ENCODE results near the gene DNLZ. TPM values are rescaled to one million over a fixed set of nuclear protein-coding genes. Genes with fewer than 3 reads are reported as not detected.

DNLZ gene
- total and polyA plus RNA-seq, 2 of the 4 experiments (the other 2 are of a cell fraction), result 2.0 to 11.4 TPM

DNA sequence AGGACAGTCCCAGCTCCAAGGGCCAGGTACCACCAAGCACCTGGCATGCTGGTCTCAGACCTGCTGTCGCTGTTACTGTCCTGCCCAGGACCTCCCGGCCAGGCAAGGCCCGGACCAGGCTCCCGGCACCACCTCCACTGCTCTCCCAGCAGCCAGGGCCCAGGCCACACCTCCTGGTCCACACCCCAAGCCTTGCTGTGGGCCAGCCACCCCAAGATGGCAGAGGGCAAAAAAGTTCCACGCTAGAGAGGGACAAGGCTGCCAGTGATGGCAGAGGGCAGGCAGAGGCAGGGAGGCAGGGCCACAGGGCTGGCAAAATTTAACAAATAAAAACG is 1.1 kb downstream of the DNLZ start:
- Histone ChIP-seq H2BK20ac (ENCODE audit: low read depth, low read length) (peak overlapping the region; percentile 4), H4K8ac (ENCODE audit: low read depth in 2 of 2, low read length in 2 of 2) (peak overlapping the region; percentile 46 to 70; a peak in 2 of 4 replicates), H4K20me1 (ENCODE audit: insufficient read depth, low read length) (no peaks in the 10 kb centered on the region; the same call in 1 of the 2 replicates), H2AK5ac (ENCODE audit: low read depth, low read length) (peak overlapping the region; percentile 90; the same call in 1 of the 2 replicates), H3K4ac (ENCODE audit: low read depth, low read length) (peak overlapping the region; percentile 94), H2BK5ac (ENCODE audit: low read depth, low read length, poor library complexity, severe bottlenecking) (peak overlapping the region; percentile 84), H3K23ac (ENCODE audit: low read depth, low read length) (no peak overlapping the region), H3K4me2 (ENCODE audit: low read depth, low read length) (no peak overlapping the region; the same call in 1 of the 2 replicates), H4K91ac (ENCODE audit: insufficient read depth, low read depth, low read length) (peak overlapping the region; percentile 84), H3K27ac (ENCODE audit: insufficient read depth, low read length) (peak overlapping the region; percentile 28; the same call in 1 of the 2 replicates), H4K5ac (ENCODE audit: low read depth, low read length) (peak overlapping the region; percentile 35; the same call in 1 of the 2 replicates), H3K9me3 (ENCODE audit: control insufficient read depth, insufficient read depth, low read length) (no peaks in the 10 kb centered on the region), H3K36me3 (ENCODE audit: control insufficient read depth, insufficient read depth, low read length) (peaks cover 16% of the 10 kb centered on the region; the same call in 1 of the 2 replicates), H2BK15ac (ENCODE audit: low read depth, low read length) (no peak overlapping the region), H3K79me1 (ENCODE audit: low read depth in 1 of 2, low read length in 2 of 2) (peaks cover 3 to 31% of the 10 kb centered on the region in 2 experiments; a peak in 3 of 4 replicates), H3K14ac (replicated peaks; ENCODE audit: low read depth, low read length) (peak overlapping the region; percentile 20), H2AK9ac (replicated peaks; ENCODE audit: low read depth, low read length, poor library complexity) (peak overlapping the region; percentile 76), H3K9me1 (ENCODE audit: insufficient read depth, low read length) (peaks cover 6% of the 10 kb centered on the region), H3K27me3 (ENCODE audit: control insufficient read depth, insufficient read depth, low read length) (no peaks in the 10 kb centered on the region), H3K4me3 (ENCODE audit: insufficient read depth, low read depth, low read length) (no peak overlapping the region), H2BK120ac (ENCODE audit: low read depth, low read length) (peak overlapping the region; percentile 26; the same call in 1 of the 2 replicates), H3K56ac (ENCODE audit: extremely low read depth, insufficient read depth, low read length) (no peak overlapping the region), H3K9ac (ENCODE audit: low read depth, low read length) (no peak overlapping the region), H3K4me1 (ENCODE audit: control insufficient read depth, insufficient read depth, low read length) (peaks cover 29% of the 10 kb centered on the region), H2AFZ (replicated peaks; ENCODE audit: low read length, poor library complexity) (no peak overlapping the region), H3K18ac (ENCODE audit: low read depth, low read length) (no peak overlapping the region)
- TF ChIP-seq POLR2A (IDR thresholded peaks at IDR 0.05; ENCODE audit: low read depth, low read length) (peak; percentile 40), RAD21 (IDR thresholded peaks at IDR 0.05; ENCODE audit: low read length) (no peak)
- no TSS peak for BruUV-seq (replicated peaks)
- in situ Hi-C loops (cut with MboI; ENCODE audit: low sequenced_read_pairs) (no loop called here), dilution Hi-C loops (cut with HindIII; ENCODE audit: low sequenced_read_pairs, unreplicated experiment) (no loop called here), intact Hi-C loops (cut with micrococcal nuclease) (no loop called here)
- ChIA-PET CTCF (interaction anchor here (0.6 to 1.6 kb wide), 5 partner anchors 10 to 50 kb away, joined by 3 to 8 read pairs (median 3); partner anchors contain the start of gene GPSM1), POLR2A (ENCODE audit: unreplicated experiment) (interaction anchor here (0.5 to 0.8 kb wide), 3 partner anchors 33 to 39 kb away, joined by 3 to 4 read pairs (median 3); partner anchors contain the start of gene GPSM1)
- ATAC-seq (ENCODE audit: low read depth) (no peak), DNase-seq (no peak)
- WGBS, 2 experiments (ENCODE audit: extremely low coverage in 2 of 2, insufficient read length in 1 of 2), result no CpG with 5 or more reads among the region's 6 CpGs
